HL-60 (cell line): ENCODE data around the gene NIP7.

ENCODE experiments used
- CTCF ChIP-seq: IDR thresholded peaks from one replicate; pipeline ENCODE4 v1.5.1; 2011; ENCODE audit warnings: low read length, control low read depth, inconsistent platforms; ENCODE audit not compliant: insufficient read depth
- GABPA ChIP-seq: IDR thresholded peaks from 2 replicates; pipeline ENCODE4 v1.6.1; 2012; ENCODE audit warnings: low read depth
- POLR2AphosphoS5 ChIP-seq: IDR thresholded peaks from 2 replicates; pipeline ENCODE4 v1.6.1; 2012; ENCODE audit warnings: low read depth

GRCh38 chr16:69309316-69309715, 30.3 kb upstream of the NIP7 start:
- TF ChIP-seq CTCF (no peak), POLR2AphosphoS5 (no peak), GABPA (no peak)
